Panc1 (cell line): ENCODE results near the gene GRIN2A. TPM values are rescaled to one million over a fixed set of nuclear protein-coding genes. Genes with fewer than 3 reads are reported as not detected.

ENCODE experiments used
- ATAC-seq: fragments of 200-7000 bp; cut with Tn5 transposase; 2 replicates; pipeline ENCODE4 v1.9.1; 2020; ENCODE audit warnings: mild to moderate bottlenecking, moderate library complexity
- BruUV-seq: library from RNA; stranded (reverse); fragments of 400-500 nt; replicated peaks from 2 replicates; lab custom pipeline; 2021; lab: Mats Ljungman, UMichigan
- CTCF ChIA-PET: fragments of 300-600 bp; sonication (Branson Sonifier 250); formaldehyde crosslinking; loops from one replicate; lab custom pipeline; 2022; ENCODE audit warnings: antibody characterized with exemption; lab: Charles Lee
- POLR2A ChIA-PET: fragments of 300-600 bp; sonication (Branson Sonifier 250); formaldehyde crosslinking; loops from one replicate; lab custom pipeline; 2022; ENCODE audit warnings: antibody characterized with exemption; lab: Charles Lee
- DNase-seq: peaks from one replicate; pipeline ENCODE4 v3.0.0-alpha.2; 2010; ENCODE audit warnings: low read depth, low spot score
- H3K27ac ChIP-seq: 2 replicates; pipeline ENCODE4 v1.5.1; 2011; ENCODE audit warnings: mild to moderate bottlenecking, low read length, inconsistent platforms
- H3K27me3 ChIP-seq: fragments of 200-500 bp; sonication (Bioruptor generic); 2 replicates; pipeline ENCODE4 v1.6.0; 2014; ENCODE audit warnings: low read length, inconsistent platforms; ENCODE audit not compliant: control insufficient read depth, insufficient read depth
- H3K36me3 ChIP-seq: fragments of 200-500 bp; sonication (Bioruptor generic); 2 replicates; pipeline ENCODE4 v1.5.1; 2014; ENCODE audit warnings: inconsistent platforms, mild to moderate bottlenecking, low read length, moderate library complexity; ENCODE audit not compliant: control insufficient read depth, insufficient read depth
- H3K4me1 ChIP-seq: 2 replicates; pipeline ENCODE4 v1.5.1; 2011; ENCODE audit warnings: inconsistent platforms, mild to moderate bottlenecking, low read length, moderate library complexity; ENCODE audit not compliant: control insufficient read depth, insufficient read depth
- H3K4me3 ChIP-seq, 2 experiments: 2 replicates each; pipeline ENCODE4 v1.5.1; 2011 to 2012; ENCODE audit warnings: low read depth in 2 of 2, low read length in 2 of 2, mild to moderate bottlenecking in 2 of 2, inconsistent platforms in 1 of 2, moderate library complexity in 1 of 2
- H3K9me3 ChIP-seq: fragments of 200-500 bp; sonication (Bioruptor generic); 2 replicates; pipeline ENCODE4 v1.5.1; 2014; ENCODE audit warnings: low read depth, mild to moderate bottlenecking, inconsistent platforms, low read length, moderate library complexity; ENCODE audit not compliant: control insufficient read depth, insufficient read depth
- CTCF ChIP-seq: fragments of 450-650 bp; IDR thresholded peaks from 2 replicates; pipeline ENCODE4 v1.5.1; 2017; ENCODE audit warnings: mild to moderate bottlenecking
- POLR2AphosphoS5 ChIP-seq: IDR thresholded peaks from 2 replicates; pipeline ENCODE4 v1.6.1; 2012; ENCODE audit warnings: mild to moderate bottlenecking, low read depth, low read length, moderate library complexity
- REST ChIP-seq, 2 experiments: IDR thresholded peaks; 2 replicates each; pipeline ENCODE4 v1.6.1; 2011 to 2012; ENCODE audit warnings: low read depth in 2 of 2, control low read depth in 1 of 2, low read length in 1 of 2, mild to moderate bottlenecking in 1 of 2, moderate library complexity in 1 of 2; ENCODE audit not compliant: insufficient read depth in 1 of 2
- SIN3A ChIP-seq: IDR thresholded peaks from 2 replicates; pipeline ENCODE4 v1.6.1; 2012; ENCODE audit warnings: low read depth, mild to moderate bottlenecking, low read length, moderate library complexity, borderline replicate concordance; ENCODE audit not compliant: insufficient read depth
- TCF7L2 ChIP-seq: IDR thresholded peaks from 2 replicates; pipeline ENCODE4 v1.6.1; 2011; ENCODE audit warnings: mild to moderate bottlenecking, low read depth, low read length, inconsistent platforms
- in situ Hi-C: cut with HindIII; loops from 2 replicates; pipeline ENCODE4 v1.10.0; 2016; ENCODE audit warnings: low sequenced_read_pairs, low pct_unique_long_range_greater_than_20kb
- intact Hi-C: fragments of 100-400 bp; cut with micrococcal nuclease; formaldehyde crosslinking; loops from one replicate; pipeline ENCODE4 v1.10.0; 2022; ENCODE audit not compliant: unreplicated experiment
- total RNA-seq: library from RNA; stranded (reverse); gene quantifications from one replicate; pipeline ENCODE4 v1.2.1, GENCODE V29; 2021; ENCODE audit not compliant: unreplicated experiment

Gene GRIN2A
- total RNA-seq, 1 experiment from 2014 or later: 12.3 TPM

- in situ Hi-C loops: no loop called here
- intact Hi-C loops: no loop called here
- POLR2A ChIA-PET: interaction anchor here (0.7 kb wide), 1 partner anchor 104 kb away, joined by 4 read pairs; no protein-coding TSS in a partner anchor
These were observed 36.6 kb downstream of the GRIN2A start for GRCh38 chr16:10145542-10146035.

GRCh38 chr16:10141671-10142070 lies 40.6 kb downstream of the GRIN2A start:
- Histone ChIP-seq H3K4me3 (no peak overlapping the region), H3K4me1 (no peaks in the 10 kb centered on the region), H3K36me3 (no peaks in the 10 kb centered on the region), H3K9me3 (no peaks in the 10 kb centered on the region), H3K27me3 (no peaks in the 10 kb centered on the region), H3K27ac (no peak overlapping the region)
- intact Hi-C loops (no loop called here), in situ Hi-C loops (no loop called here)
- ChIA-PET POLR2A (no interaction called here), CTCF (no interaction called here)
- TF ChIP-seq SIN3A: no peak
- no peak for TF ChIP-seq POLR2AphosphoS5
- no peak for TF ChIP-seq CTCF
- DNase-seq (no peak), ATAC-seq (no peak)
- no TSS peak for BruUV-seq

More at GRCh38 chr16:10145542-10146035, 36.6 kb downstream of the GRIN2A start:
- no peaks in the 10 kb centered on the region for H3K36me3 ChIP-seq
- no TSS peak for BruUV-seq
- H3K27ac ChIP-seq: no peak overlapping the region
- no peak for TF ChIP-seq TCF7L2
- no peak for TF ChIP-seq POLR2AphosphoS5
- no peak for TF ChIP-seq CTCF
- no peak for TF ChIP-seq SIN3A
- TF ChIP-seq REST (IDR thresholded peaks at IDR 0.05; ENCODE audit: insufficient read depth in 1 of 2, low read depth in 2 of 2, low read length in 1 of 2): no peak
- DNase-seq: no peak
- CTCF ChIA-PET: no interaction called here
- no peak for ATAC-seq
- no peaks in the 10 kb centered on the region for H3K27me3 ChIP-seq
- no peaks in the 10 kb centered on the region for H3K4me1 ChIP-seq
- H3K9me3 ChIP-seq: no peaks in the 10 kb centered on the region
- H3K4me3 ChIP-seq: no peak overlapping the region
